ENCODE results near the gene BCKDHB.
"Not testable (repeated sequence)": the region's sequence is repeated elsewhere in the genome, so short reads cannot be mapped to it uniquely, and the experiment has no call there.

Gene BCKDHB

DNA sequence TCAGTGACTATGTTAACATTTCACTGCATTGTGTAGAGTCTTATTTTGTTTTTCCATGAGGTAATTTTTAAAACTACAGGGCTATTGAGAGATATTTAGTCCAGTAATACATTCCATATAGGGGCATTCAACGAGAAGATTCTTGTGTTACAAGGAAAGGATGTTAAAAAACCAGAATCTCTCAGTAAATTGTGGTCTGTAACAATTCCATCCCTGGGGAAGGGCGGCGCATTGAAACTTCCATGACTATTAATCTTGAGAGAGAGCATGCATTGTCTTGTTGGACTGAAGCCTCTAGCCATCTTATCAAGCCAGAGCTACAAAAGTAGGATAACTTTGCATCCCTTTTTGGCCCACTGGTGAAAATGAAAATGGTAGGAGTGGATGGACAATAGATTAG is 119.7 kb downstream of the BCKDHB start:
- H3K79me2 ChIP-seq (ENCODE audit: control insufficient read depth, insufficient read depth, low read length, unreplicated experiment): no peaks in the 10 kb centered on the region
- no peak overlapping the region for H3K27ac ChIP-seq (ENCODE audit: low read depth, low read length)
- no peaks in the 10 kb centered on the region for H3K27me3 ChIP-seq (ENCODE audit: insufficient read depth, low read length)
- H2AFZ ChIP-seq (ENCODE audit: low read length, unreplicated experiment): no peak overlapping the region
- H3K36me3 ChIP-seq (ENCODE audit: insufficient read depth, low read length): no peaks in the 10 kb centered on the region
- H3K4me3 ChIP-seq (ENCODE audit: low read depth, low read length): no peak overlapping the region
- no peaks in the 10 kb centered on the region for H3K4me1 ChIP-seq (ENCODE audit: control insufficient read depth, insufficient read depth, low read length, unreplicated experiment)

- Histone ChIP-seq H3K4me1 (ENCODE audit: control insufficient read depth, insufficient read depth, low read length, unreplicated experiment) (no peaks in the 10 kb centered on the region), H3K79me2 (ENCODE audit: control insufficient read depth, insufficient read depth, low read length, unreplicated experiment) (no peaks in the 10 kb centered on the region), H3K4me3 (ENCODE audit: low read depth, low read length) (no peak overlapping the region), H3K36me3 (ENCODE audit: insufficient read depth, low read length) (no peaks in the 10 kb centered on the region), H2AFZ (ENCODE audit: low read length, unreplicated experiment) (no peak overlapping the region), H3K27me3 (ENCODE audit: insufficient read depth, low read length) (no peaks in the 10 kb centered on the region), H3K27ac (ENCODE audit: low read depth, low read length) (no peak overlapping the region)
These were observed 120.2 kb downstream of the BCKDHB start for GRCh38 chr6:80226699-80227098.

GRCh38 chr6:80227545-80228105 is 121.2 kb downstream of the BCKDHB start:
- Histone ChIP-seq H3K36me3 (ENCODE audit: insufficient read depth, low read length) (no peaks in the 10 kb centered on the region), H2AFZ (ENCODE audit: low read length, unreplicated experiment) (no peak overlapping the region), H3K79me2 (ENCODE audit: control insufficient read depth, insufficient read depth, low read length, unreplicated experiment) (no peaks in the 10 kb centered on the region), H3K4me3 (ENCODE audit: low read depth, low read length) (no peak overlapping the region), H3K4me1 (ENCODE audit: control insufficient read depth, insufficient read depth, low read length, unreplicated experiment) (no peaks in the 10 kb centered on the region), H3K27me3 (ENCODE audit: insufficient read depth, low read length) (no peaks in the 10 kb centered on the region), H3K27ac (ENCODE audit: low read depth, low read length) (no peak overlapping the region)

DNA sequence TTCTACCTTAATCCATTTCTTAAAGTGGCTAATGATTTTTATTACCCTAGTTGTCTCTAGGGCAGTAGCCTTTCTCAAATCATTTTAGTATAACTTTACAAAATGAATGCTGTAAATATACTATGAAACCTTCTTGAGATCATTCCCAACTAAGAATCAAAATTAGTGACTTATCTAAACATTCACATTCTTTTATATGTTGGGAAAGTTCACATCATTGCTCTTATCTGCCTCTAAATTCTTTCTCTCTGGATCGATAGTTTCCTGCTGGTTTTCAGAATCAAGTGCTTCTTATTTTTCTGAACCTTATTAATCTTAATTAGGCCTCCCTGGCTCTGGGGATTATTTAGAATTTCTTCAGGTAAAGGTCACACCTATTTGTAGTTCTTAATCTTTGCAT is 126.8 kb downstream of the BCKDHB start:
- no peaks in the 10 kb centered on the region for H3K79me2 ChIP-seq (ENCODE audit: control insufficient read depth, insufficient read depth, low read length, unreplicated experiment)
- H3K4me1 ChIP-seq (ENCODE audit: control insufficient read depth, insufficient read depth, low read length, unreplicated experiment): no peaks in the 10 kb centered on the region
- H2AFZ ChIP-seq (ENCODE audit: low read length, unreplicated experiment): no peak overlapping the region
- H3K36me3 ChIP-seq (ENCODE audit: insufficient read depth, low read length): no peaks in the 10 kb centered on the region
- H3K27me3 ChIP-seq (ENCODE audit: insufficient read depth, low read length): no peaks in the 10 kb centered on the region
- H3K27ac ChIP-seq (ENCODE audit: low read depth, low read length): no peak overlapping the region
- H3K4me3 ChIP-seq (ENCODE audit: low read depth, low read length): no peak overlapping the region

- Histone ChIP-seq H3K4me1 (ENCODE audit: control insufficient read depth, insufficient read depth, low read length, unreplicated experiment) (no peaks in the 10 kb centered on the region), H3K27ac (ENCODE audit: low read depth, low read length) (no peak overlapping the region), H2AFZ (ENCODE audit: low read length, unreplicated experiment) (no peak overlapping the region), H3K4me3 (ENCODE audit: low read depth, low read length) (no peak overlapping the region), H3K27me3 (ENCODE audit: insufficient read depth, low read length) (no peaks in the 10 kb centered on the region), H3K36me3 (ENCODE audit: insufficient read depth, low read length) (no peaks in the 10 kb centered on the region), H3K79me2 (ENCODE audit: control insufficient read depth, insufficient read depth, low read length, unreplicated experiment) (no peaks in the 10 kb centered on the region)
These were observed 127.5 kb downstream of the BCKDHB start for GRCh38 chr6:80233958-80234357.

DNA sequence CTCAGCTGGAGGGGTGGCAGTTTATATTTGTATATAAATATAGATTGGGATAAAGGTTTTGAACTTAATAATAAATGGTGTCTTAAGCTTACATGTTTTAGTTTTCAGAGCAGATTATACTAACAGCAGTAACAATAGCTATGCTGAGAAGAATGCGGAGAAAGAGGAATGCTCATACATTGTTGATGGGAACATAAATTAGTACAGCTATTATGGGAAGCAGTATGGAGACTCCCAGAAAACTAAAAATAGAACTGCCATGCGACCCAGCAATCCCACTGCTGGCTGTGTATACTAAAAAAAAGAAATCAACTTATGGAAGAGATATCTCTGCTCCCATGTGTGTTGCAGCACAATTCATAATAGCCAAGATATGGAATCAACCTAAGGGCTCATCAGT is 127.9 kb downstream of the BCKDHB start:
- H3K4me1 ChIP-seq (ENCODE audit: control insufficient read depth, insufficient read depth, low read length, unreplicated experiment): no peaks in the 10 kb centered on the region
- H3K27ac ChIP-seq (ENCODE audit: low read depth, low read length): no peak overlapping the region
- H3K27me3 ChIP-seq (ENCODE audit: insufficient read depth, low read length): no peaks in the 10 kb centered on the region
- H3K4me3 ChIP-seq (ENCODE audit: low read depth, low read length): no peak overlapping the region
- no peaks in the 10 kb centered on the region for H3K36me3 ChIP-seq (ENCODE audit: insufficient read depth, low read length)
- no peak overlapping the region for H2AFZ ChIP-seq (ENCODE audit: low read length, unreplicated experiment)
- no peaks in the 10 kb centered on the region for H3K79me2 ChIP-seq (ENCODE audit: control insufficient read depth, insufficient read depth, low read length, unreplicated experiment)

DNA sequence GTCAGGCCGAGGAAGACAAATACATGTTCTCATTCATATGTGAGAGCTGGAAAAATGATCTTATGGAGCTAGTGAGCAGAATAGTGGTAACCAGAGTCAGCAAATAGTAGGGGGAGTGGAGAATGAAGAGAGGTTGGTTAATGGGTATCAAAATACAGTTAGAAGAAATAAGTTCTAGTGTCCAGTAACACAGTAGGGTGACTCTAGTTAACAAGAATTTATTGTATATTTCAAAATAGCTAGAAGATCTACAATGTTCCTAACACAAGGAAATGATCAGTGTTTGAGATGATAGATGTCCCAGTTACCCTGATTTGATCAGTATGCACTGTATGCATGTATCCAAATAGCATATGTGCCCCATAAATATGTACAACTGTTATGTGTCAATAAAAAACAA is 128.4 kb downstream of the BCKDHB start:
- H3K4me3 ChIP-seq (ENCODE audit: low read depth, low read length): no peak overlapping the region
- no peaks in the 10 kb centered on the region for H3K79me2 ChIP-seq (ENCODE audit: control insufficient read depth, insufficient read depth, low read length, unreplicated experiment)

GRCh38 chr6:80235647-80236046 is 129.2 kb downstream of the BCKDHB start:
- H2AFZ ChIP-seq (ENCODE audit: low read length, unreplicated experiment): no peak overlapping the region
- H3K4me1 ChIP-seq (ENCODE audit: control insufficient read depth, insufficient read depth, low read length, unreplicated experiment): no peaks in the 10 kb centered on the region
- H3K79me2 ChIP-seq (ENCODE audit: control insufficient read depth, insufficient read depth, low read length, unreplicated experiment): no peaks in the 10 kb centered on the region
- H3K36me3 ChIP-seq (ENCODE audit: insufficient read depth, low read length): no peaks in the 10 kb centered on the region
- no peaks in the 10 kb centered on the region for H3K27me3 ChIP-seq (ENCODE audit: insufficient read depth, low read length)
- no peak overlapping the region for H3K27ac ChIP-seq (ENCODE audit: low read depth, low read length)
- no peak overlapping the region for H3K4me3 ChIP-seq (ENCODE audit: low read depth, low read length)

More for the DNA sequence above, 128.4 kb downstream of the BCKDHB start:
- Histone ChIP-seq H3K27ac (ENCODE audit: low read depth, low read length) (no peak overlapping the region), H3K27me3 (ENCODE audit: insufficient read depth, low read length) (no peaks in the 10 kb centered on the region), H2AFZ (ENCODE audit: low read length, unreplicated experiment) (no peak overlapping the region), H3K36me3 (ENCODE audit: insufficient read depth, low read length) (no peaks in the 10 kb centered on the region), H3K4me1 (ENCODE audit: control insufficient read depth, insufficient read depth, low read length, unreplicated experiment) (no peaks in the 10 kb centered on the region)

GRCh38 chr6:80238754-80239153 is 132.3 kb downstream of the BCKDHB start:
- not testable (repeated sequence) for H3K4me1 ChIP-seq (ENCODE audit: control insufficient read depth, insufficient read depth, low read length, unreplicated experiment); H3K27me3 ChIP-seq (ENCODE audit: insufficient read depth, low read length); H3K79me2 ChIP-seq (ENCODE audit: control insufficient read depth, insufficient read depth, low read length, unreplicated experiment); H3K27ac ChIP-seq (ENCODE audit: low read depth, low read length); H3K4me3 ChIP-seq (ENCODE audit: low read depth, low read length); H2AFZ ChIP-seq (ENCODE audit: low read length, unreplicated experiment); H3K36me3 ChIP-seq (ENCODE audit: insufficient read depth, low read length)

GRCh38 chr6:80245043-80245442 is 138.6 kb downstream of the BCKDHB start:
- no peak overlapping the region for H3K27ac ChIP-seq (ENCODE audit: low read depth, low read length)
- no peak overlapping the region for H3K4me3 ChIP-seq (ENCODE audit: low read depth, low read length)
- H2AFZ ChIP-seq (ENCODE audit: low read length, unreplicated experiment): no peak overlapping the region
- H3K27me3 ChIP-seq (ENCODE audit: insufficient read depth, low read length): no peaks in the 10 kb centered on the region
- H3K36me3 ChIP-seq (ENCODE audit: insufficient read depth, low read length): no peaks in the 10 kb centered on the region
- no peaks in the 10 kb centered on the region for H3K79me2 ChIP-seq (ENCODE audit: control insufficient read depth, insufficient read depth, low read length, unreplicated experiment)
- peaks cover 12% of the 10 kb centered on the region for H3K4me1 ChIP-seq (ENCODE audit: control insufficient read depth, insufficient read depth, low read length, unreplicated experiment)

DNA sequence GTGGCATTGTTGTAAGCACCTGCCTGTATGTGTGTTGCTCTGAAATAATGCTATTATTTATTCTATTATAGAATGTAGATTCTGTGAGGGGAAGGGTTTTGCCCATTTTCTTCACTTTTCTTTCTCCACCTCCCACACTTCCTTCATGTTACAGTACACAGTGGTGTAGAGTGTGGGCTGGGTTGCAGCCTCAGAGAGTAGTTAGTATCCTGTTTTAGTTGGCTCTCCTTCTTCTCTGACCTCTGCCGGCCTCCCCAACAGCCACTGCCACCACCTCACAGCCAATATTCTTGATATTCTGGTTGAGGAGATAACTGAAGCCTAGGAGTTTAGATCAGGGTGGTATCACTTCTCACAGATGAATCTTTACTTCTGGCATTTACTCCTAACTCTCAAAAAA is 143.4 kb downstream of the BCKDHB start:
- no peak overlapping the region for H2AFZ ChIP-seq (ENCODE audit: low read length, unreplicated experiment)
- no peaks in the 10 kb centered on the region for H3K36me3 ChIP-seq (ENCODE audit: insufficient read depth, low read length)
- no peak overlapping the region for H3K4me3 ChIP-seq (ENCODE audit: low read depth, low read length)
- H3K27ac ChIP-seq (ENCODE audit: low read depth, low read length): peak overlapping the region; percentile 33
- H3K4me1 ChIP-seq (ENCODE audit: control insufficient read depth, insufficient read depth, low read length, unreplicated experiment): peaks cover 21% of the 10 kb centered on the region
- no peaks in the 10 kb centered on the region for H3K79me2 ChIP-seq (ENCODE audit: control insufficient read depth, insufficient read depth, low read length, unreplicated experiment)
- no peaks in the 10 kb centered on the region for H3K27me3 ChIP-seq (ENCODE audit: insufficient read depth, low read length)
